Measurements from ENCODE around the gene GALNT14. TPM values are rescaled to one million over a fixed set of nuclear protein-coding genes. Genes with fewer than 3 reads are reported as not detected.

Gene GALNT14
- polyA plus RNA-seq, 1 experiment = 3.5 TPM

DNA sequence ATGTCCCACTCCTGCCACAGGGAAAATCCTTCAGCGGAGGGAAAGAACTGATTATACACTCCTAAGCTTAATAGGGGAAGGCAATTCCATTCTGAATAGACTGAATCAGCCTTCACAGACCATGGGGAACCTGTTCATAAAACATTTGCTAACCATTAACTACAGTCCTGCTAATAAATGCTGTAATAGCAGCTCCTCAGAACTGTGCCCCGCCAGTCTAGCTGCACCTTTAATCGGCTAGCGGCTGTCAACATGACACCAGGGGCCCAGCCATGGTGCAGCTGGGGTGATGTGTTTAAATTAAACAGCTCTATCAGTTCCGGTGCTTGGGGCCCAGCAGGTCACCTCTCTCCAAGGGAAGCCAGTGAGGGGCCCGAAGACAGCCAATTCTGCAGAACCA, 77.8 kb downstream of the GALNT14 start:
- no peak overlapping the region for H3K4me3 ChIP-seq (ENCODE audit: low read depth, low read length)
- TF ChIP-seq, protein P1, sequence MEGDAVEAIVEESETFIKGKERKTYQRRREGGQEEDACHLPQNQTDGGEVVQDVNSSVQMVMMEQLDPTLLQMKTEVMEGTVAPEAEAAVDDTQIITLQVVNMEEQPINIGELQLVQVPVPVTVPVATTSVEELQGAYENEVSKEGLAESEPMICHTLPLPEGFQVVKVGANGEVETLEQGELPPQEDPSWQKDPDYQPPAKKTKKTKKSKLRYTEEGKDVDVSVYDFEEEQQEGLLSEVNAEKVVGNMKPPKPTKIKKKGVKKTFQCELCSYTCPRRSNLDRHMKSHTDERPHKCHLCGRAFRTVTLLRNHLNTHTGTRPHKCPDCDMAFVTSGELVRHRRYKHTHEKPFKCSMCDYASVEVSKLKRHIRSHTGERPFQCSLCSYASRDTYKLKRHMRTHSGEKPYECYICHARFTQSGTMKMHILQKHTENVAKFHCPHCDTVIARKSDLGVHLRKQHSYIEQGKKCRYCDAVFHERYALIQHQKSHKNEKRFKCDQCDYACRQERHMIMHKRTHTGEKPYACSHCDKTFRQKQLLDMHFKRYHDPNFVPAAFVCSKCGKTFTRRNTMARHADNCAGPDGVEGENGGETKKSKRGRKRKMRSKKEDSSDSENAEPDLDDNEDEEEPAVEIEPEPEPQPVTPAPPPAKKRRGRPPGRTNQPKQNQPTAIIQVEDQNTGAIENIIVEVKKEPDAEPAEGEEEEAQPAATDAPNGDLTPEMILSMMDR (IDR thresholded peaks at IDR 0.05; ENCODE audit: insufficient read depth, low read depth, low read length) = no peak
- POLR2A ChIA-PET = no interaction called here
- CTCF ChIA-PET = no interaction called here
- DNase-seq (ENCODE audit: low read depth) = no peak
- H3K27me3 ChIP-seq (ENCODE audit: control insufficient read depth, insufficient read depth, low read length) = no peaks in the 10 kb centered on the region
- no peaks in the 10 kb centered on the region for H3K36me3 ChIP-seq (ENCODE audit: control insufficient read depth, insufficient read depth, low read length)

DNA sequence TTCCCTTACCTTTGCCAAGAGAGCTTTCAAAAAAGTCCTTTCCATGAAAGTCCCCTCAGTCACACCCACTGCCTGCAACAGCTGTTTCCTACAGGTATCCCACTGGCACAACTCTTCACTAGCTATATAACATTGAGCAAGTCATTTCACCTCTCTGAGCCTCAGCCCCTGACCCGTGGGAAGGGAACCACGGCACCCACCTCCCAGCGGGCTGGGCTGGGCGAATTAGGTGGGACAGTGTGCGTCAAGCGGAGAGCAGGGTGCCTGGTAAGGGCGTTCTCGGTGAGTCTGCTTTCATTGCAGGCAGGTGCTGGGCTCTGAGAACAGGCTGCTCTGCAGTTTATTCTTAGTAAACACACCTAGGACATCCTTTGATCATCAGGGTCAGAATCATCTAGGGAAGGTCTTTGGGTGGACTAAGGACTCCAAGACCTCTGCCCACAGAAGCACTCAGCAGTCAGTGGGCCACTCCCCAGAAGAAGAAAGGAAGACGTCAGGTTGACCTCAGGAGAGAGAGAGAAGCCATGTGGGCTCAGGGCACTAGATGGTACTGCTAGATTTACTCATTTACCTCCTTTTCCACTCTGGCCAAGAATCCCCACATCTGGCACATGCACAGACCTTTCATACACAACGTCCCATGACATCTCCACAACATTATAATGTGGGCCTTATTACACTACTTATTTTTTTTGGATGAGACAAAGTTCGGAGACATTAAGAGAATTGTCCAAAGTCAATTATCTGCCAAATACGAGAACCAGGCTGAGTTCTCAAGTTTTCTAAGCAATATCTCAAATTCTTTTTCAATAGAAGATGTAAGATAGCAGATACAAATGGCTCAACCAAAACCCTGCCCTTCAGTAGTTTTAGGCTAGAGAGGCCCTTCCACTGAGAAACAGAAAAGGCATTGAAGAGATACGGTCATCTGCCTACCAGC, 79.9 kb downstream of the GALNT14 start:
- Histone ChIP-seq H3K27me3 (ENCODE audit: control insufficient read depth, insufficient read depth, low read length) (no peaks in the 10 kb centered on the region), H3K4me3 (ENCODE audit: low read depth, low read length) (no peak overlapping the region), H3K36me3 (ENCODE audit: control insufficient read depth, insufficient read depth, low read length) (no peaks in the 10 kb centered on the region)
- TF ChIP-seq, protein P1 (IDR thresholded peaks at IDR 0.05; ENCODE audit: insufficient read depth, low read depth, low read length) = no peak
- POLR2A ChIA-PET = no interaction called here
- no peak for DNase-seq (ENCODE audit: low read depth)
- CTCF ChIA-PET = no interaction called here

DNA sequence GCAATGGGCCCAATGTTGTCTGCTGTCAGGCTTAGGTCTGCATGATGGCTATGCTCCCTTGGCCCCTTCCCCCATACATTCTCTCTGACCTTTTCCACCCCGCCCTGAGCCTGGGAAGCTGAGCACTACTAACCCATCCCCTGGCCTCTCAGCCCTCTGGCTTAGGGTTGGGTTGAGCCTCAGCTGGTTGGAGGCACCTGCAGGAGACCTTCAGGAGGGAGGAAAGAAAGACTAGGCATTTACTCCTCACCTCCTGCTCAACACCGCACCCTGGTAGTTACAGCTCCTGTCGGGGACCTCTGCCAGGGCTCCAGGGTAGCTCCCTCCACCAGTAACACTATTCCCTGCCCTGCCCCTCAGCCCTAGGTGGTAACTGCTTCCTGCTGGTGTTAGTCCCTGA, 80.5 kb downstream of the GALNT14 start:
- ChIA-PET CTCF (no interaction called here), POLR2A (no interaction called here)
- H3K36me3 ChIP-seq (ENCODE audit: control insufficient read depth, insufficient read depth, low read length) = no peaks in the 10 kb centered on the region
- no peak for DNase-seq (ENCODE audit: low read depth)
- H3K4me3 ChIP-seq (ENCODE audit: low read depth, low read length) = no peak overlapping the region
- H3K27me3 ChIP-seq (ENCODE audit: control insufficient read depth, insufficient read depth, low read length) = no peaks in the 10 kb centered on the region
- TF ChIP-seq, protein P1 (IDR thresholded peaks at IDR 0.05; ENCODE audit: insufficient read depth, low read depth, low read length) = no peak

DNA sequence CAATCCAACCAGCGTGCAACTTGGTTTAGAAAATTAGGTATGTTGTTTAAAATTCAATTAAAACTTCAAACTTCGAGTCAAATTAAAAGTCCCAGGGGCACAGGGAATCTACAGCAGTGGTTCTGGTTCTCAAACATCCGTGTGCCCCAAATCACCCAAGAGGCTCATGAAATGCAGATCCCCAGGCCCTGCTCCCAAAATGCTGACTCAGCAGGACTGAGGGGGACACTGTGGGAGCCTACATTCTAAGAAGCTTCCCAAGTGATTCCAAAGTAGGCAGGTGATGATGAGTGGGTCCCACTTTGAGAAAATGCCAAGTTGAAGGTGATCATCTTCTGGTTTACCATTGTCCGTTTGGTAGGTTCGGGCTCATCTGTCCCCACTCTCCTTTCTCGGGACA, 82.3 kb downstream of the GALNT14 start:
- H3K36me3 ChIP-seq (ENCODE audit: control insufficient read depth, insufficient read depth, low read length) = no peaks in the 10 kb centered on the region
- H3K27me3 ChIP-seq (ENCODE audit: control insufficient read depth, insufficient read depth, low read length) = no peaks in the 10 kb centered on the region
- ChIA-PET POLR2A (no interaction called here), CTCF (no interaction called here)
- TF ChIP-seq, protein P1 (IDR thresholded peaks at IDR 0.05; ENCODE audit: insufficient read depth, low read depth, low read length) = no peak
- DNase-seq (ENCODE audit: low read depth) = no peak
- H3K4me3 ChIP-seq (ENCODE audit: low read depth, low read length) = no peak overlapping the region

DNA sequence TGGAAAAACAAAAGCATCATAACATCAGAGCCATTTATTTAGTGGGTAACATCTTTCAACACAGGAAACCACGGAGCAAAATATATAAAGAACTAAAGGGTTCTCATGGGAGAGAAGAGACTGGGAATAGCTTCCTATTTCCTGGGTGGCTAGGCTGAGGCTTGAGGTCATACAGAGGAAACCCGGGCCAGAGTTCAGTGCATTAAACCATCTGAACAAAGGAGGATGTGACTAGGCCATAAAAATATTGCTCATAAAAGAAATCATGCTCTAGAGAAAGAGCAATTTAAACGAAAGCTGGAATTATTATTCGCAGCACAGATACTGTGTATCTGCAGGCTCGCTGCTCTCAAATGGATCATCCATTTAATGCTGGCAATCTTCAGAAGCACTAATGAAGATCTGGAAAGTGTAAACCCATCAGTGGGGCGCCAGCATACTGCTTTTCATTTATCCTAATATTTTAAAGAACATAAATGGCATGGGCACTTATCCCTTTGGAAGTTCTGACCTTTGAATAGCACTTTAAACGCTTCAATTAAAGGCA, 83.3 kb downstream of the GALNT14 start:
- Histone ChIP-seq H3K36me3 (ENCODE audit: control insufficient read depth, insufficient read depth, low read length) (no peaks in the 10 kb centered on the region), H3K4me3 (ENCODE audit: low read depth, low read length) (no peak overlapping the region), H3K27me3 (ENCODE audit: control insufficient read depth, insufficient read depth, low read length) (no peaks in the 10 kb centered on the region)
- POLR2A ChIA-PET = no interaction called here
- DNase-seq (ENCODE audit: low read depth) = no peak
- CTCF ChIA-PET = no interaction called here
- TF ChIP-seq, protein P1 (IDR thresholded peaks at IDR 0.05; ENCODE audit: insufficient read depth, low read depth, low read length) = no peak
